Stimulated activated CD8-positive, alpha-beta memory T cell treated with anti-CD3 and anti-CD28 coated beads, Interleukin-7, amount 100 ng/mL, for 4 hours (primary cell): ENCODE results near the gene XYLT1.
"Not testable (repeated sequence)": the region's sequence is repeated elsewhere in the genome, so short reads cannot be mapped to it uniquely, and the experiment has no call there.

Source experiments
- DNase-seq, 2 donors: peaks; one replicate each; pipeline ENCODE4 v3.0.0-alpha.2; 2020; ENCODE audit warnings: low read depth in 2 of 2

The XYLT1 gene

GRCh38 chr16:17308186-17308585 lies 162.6 kb downstream of the XYLT1 start:
- DNase-seq: no peak

GRCh38 chr16:17307504-17307903 lies 163.3 kb downstream of the XYLT1 start:
- DNase-seq: no peak

GRCh38 chr16:17306745-17307144 lies 164.0 kb downstream of the XYLT1 start:
- DNase-seq: no peak

- not testable (repeated sequence) for DNase-seq
These were observed 164.5 kb downstream of the XYLT1 start for GRCh38 chr16:17306211-17306610.

DNA sequence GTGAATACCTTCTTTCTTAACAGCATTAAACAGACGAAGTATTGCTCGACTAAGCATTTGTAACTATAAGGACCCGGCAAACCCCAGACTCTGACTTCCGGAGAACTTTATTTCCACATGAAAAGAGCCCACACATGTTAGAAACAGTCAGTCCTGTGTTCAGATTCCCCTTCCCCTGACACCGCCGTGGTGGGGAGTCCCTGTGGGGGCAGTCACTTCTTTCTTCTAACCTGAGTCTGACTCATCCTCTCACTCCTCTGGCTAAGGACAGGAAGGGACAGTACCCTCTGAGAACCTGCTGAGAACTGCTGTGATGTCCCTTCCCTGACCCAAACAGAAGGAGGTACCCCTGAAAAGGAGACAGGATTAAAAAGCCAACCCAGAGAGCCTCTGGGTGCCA lies 165.1 kb downstream of the XYLT1 start:
- peak in 1 of 2 donors; percentile 21 for DNase-seq

- DNase-seq: no peak
These were observed 166.2 kb downstream of the XYLT1 start for GRCh38 chr16:17304491-17305119.

DNA sequence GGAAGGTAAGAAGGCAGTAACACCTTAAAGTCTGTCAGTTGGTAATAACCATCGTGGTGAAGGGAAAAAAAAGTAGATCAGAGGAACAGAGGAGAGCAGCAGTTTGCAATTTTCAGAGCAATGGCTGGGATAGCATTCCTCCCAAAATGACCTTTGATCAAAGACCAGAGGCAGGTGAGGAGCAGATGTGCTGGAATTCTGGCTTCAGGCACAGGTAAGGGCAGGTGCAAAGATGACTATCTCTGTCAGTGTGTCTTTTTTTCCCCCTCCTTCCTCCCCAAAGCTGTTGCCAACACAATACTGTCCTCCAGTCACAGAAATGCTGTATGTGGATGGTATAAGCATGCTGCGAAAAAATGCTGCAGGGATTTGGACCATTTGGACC lies 166.7 kb downstream of the XYLT1 start:
- DNase-seq: no peak

DNA sequence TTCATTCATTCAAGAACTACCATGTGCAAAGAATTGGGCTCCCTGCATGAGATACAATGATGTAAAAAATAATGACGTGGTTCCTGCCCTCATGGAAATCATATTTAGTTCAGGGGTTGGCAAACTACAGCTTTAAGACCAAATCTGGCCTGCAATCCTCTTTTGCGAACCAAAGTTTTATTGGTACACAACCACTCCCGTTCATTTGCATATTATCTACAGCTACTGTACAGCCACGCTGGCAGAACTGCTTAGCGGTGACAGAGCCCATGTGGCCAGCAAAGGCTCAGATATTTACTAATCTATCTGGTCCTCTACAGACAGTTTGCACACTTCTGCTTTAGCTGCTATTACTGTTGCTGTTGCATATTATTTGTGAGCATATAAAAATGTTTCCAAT lies 167.7 kb downstream of the XYLT1 start:
- no peak for DNase-seq

- no peak for DNase-seq
These were observed 168.1 kb downstream of the XYLT1 start for GRCh38 chr16:17302620-17303019.

- no peak for DNase-seq
These were observed 168.5 kb downstream of the XYLT1 start for GRCh38 chr16:17302214-17302613.

DNA sequence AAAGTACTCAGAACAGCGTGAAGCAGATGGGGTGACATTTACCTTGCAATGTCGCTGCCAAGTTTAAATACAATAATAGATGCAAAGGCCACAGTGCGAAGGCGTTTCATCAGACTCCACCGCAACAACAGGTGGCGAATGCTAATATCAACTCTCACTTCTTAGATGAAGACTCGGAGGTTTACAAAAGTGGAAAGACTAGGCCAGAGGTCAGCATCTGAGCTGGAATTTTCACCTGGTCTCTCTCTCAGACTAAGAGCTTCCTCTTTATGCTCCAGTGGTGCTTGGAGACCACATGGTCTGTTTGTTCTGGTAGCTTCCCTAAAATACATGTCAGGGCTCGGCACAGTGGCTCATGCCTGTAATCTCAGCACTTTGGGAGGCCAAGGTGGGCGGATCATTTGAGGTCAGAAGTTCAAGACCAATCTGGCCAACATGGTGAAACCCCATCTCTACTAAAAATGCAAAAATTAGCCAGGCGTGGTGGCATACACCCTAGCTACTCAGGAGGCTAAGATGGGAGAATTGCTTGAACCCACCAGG lies 169.1 kb downstream of the XYLT1 start:
- no peak for DNase-seq

GRCh38 chr16:17301184-17301583 lies 169.6 kb downstream of the XYLT1 start:
- no peak for DNase-seq

DNA sequence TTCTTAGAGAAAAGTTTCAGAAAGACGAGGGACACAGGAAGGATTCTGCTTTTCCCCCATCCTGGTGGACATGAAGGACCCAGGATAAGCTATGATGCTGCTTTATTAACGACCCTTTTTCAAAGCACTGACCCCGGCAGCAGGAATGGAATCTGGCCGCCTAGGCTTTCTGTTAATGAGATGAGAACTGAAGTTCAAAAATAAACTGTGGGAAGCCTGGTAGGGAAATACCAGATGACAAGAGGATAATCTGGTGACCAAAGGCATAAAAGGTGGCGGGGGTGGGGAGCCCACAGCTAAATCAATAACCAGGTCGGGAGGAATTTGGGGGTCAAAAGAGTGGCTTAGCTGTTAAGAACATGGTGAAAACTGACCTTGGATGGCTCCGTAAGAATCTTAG lies 171.0 kb downstream of the XYLT1 start:
- no peak for DNase-seq

DNA sequence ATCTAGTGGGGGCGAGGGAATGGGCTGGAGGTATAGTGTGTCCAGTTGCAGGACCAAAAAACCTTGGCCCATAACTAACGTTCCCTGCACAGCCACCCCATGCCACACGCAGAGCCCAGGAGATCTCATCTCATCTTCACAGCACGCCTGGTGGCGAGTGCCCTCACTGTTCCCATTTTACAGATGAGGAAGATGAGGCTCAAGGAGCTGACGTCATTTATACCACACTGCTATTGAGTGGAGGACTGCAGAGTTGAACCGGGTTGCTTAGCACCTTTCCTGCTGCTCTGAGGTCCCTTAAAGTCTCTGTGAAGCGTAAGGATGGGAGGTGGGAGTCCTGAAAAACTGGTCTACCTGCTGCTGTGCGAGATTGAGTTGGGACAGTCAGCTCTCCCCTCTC lies 172.5 kb downstream of the XYLT1 start:
- DNase-seq: no peak

DNA sequence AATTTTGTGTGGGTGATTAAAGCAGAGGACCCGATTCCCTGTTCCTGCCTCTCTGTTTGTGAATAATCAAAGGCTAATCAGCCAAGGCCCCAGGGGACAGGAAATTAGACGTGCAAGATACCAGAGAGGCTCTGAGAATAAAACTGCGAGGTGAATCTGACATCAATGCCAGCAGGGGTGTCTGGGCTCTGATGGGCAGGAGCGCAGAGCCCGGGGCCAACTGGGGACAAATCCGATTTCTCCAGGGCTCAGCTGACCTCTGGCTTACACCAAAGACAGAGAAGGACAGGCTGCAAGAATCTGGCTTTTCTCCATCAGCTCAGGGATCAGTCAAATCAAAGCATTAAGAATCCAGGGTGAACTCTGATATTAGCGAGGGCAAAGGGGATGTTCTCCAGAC lies 174.3 kb downstream of the XYLT1 start:
- DNase-seq: no peak

DNA sequence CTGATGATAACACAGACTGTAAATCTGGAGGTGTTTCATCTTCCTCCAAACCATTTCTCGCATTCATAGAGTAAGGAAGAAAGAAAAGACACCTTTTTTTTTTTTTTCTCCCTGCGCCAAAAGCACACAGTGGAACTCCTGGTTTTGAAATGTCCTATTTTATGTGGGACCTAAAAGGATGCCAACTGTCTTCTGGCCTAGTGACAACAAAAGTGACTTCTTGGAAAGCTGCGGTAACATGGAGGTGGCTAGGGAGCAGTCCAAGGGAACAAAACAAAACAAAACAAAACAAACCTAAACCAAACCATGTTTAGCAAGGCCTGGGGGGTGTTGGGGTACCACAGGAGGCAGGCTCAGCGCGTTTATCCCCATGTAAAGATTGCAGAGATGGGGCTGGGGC lies 174.8 kb downstream of the XYLT1 start:
- no peak for DNase-seq

DNA sequence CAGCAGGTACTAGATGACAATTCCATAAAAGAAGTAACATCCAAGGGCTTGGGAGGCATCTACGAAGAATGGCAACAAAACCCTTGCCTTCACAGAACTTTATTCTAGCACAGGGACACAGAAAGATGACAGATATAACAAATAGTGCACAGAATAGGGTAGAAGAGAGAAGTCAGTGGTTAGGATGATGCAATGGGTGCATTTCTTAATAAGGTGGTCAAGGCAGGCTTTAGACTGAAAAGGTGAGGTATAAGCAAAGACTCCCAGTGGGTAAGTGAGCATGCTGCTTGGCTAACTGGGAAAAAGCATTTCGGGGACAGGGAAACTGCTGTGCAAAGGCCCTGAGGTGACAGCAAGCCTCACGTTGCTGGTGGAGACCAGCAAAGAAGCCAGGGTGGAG lies 175.9 kb downstream of the XYLT1 start:
- no peak for DNase-seq

GRCh38 chr16:17293813-17294558 lies 176.8 kb downstream of the XYLT1 start:
- no peak for DNase-seq

GRCh38 chr16:17291289-17291688 lies 179.5 kb downstream of the XYLT1 start:
- no peak for DNase-seq

DNA sequence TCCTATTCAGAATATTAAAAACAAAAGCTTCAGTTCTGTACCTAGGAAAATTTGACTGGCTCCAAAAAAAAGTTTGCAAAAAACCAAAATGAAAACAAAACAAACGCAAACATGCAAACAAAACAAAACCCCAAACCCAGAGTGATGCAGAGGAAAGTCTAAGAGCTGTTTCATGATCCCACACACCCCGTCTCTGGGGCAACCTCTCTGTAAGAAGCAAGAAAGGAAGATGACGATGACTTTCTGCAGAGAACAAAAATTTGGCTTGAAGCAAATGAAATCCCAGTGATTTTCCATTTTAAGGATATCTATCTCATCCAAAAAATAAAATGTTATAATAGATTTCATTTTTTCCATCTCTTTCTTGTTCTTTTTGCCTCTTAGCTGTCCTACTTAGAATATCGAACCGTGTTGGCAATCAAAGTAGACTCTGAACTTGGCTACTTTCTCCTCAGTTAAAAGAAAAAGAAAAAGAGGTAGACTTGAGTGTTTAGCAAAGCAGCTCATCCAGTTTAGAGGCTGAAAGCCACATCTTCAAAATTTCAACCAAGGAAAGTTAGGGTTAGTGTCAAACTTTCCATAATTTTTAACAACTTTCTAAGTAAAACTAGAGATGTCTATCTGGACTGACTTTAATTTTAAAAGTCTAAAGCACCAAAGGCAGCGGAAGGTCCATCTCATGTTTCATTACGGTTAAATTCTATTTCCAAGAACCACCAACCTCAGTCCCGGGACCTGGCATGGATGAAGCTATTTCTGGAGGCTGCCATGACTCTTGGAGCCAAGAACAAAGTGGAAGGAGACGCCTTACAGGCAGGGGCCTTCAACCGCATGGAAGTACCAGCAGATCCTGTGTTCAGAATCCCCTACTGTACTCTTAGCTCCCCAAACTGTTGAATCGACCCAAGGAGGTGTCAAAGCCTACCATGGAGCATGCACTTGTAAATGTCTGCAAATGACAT lies 180.8 kb downstream of the XYLT1 start:
- DNase-seq: no peak

- DNase-seq: no peak
These were observed 181.7 kb downstream of the XYLT1 start for GRCh38 chr16:17289050-17289449.

DNA sequence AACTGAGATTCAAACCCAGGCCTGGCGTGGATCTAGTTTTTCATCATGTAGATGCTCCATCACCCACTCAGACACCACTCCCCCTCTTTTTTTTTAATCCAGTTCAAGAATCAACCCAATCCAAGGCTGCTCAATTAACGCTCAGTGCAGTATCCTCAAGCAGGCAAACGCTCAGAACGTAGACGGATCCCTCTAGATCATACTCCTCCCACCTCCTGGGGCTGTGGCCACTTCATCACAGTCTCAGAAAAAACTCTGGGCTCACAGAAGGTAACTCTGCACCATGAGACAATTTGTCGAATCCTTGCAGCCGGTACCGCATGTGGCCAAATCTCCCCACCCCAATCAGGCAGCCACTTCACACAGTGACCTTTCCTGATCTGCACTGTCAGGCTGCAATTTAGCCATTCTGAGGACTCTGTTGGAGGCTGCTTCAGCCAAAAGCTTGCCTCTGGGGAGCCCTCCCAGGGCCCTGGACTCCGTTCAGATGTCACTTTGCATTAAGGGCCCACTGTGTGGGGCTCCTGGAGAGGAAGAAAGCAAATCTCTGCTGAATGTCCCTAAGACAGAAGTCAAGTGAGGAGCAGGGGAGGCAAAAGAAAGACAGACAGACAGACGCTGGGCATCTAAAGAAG lies 183.5 kb downstream of the XYLT1 start:
- DNase-seq: no peak
